Measurements from ENCODE around the gene ARID5B. TPM values are rescaled to one million over a fixed set of nuclear protein-coding genes. Genes with fewer than 3 reads are reported as not detected.

Gene ARID5B
- total and polyA plus RNA-seq, 2 donors (not counting 1 experiment from before 2014, with no cell fraction given): 118 to 145 TPM

- Histone ChIP-seq H2AFZ (ENCODE audit: low read length) (no peak overlapping the region), H4K20me1 (ENCODE audit: control insufficient read depth, extremely low read depth, insufficient read depth, low read length) (no peaks in the 10 kb centered on the region), H3K79me2 (ENCODE audit: control insufficient read depth, insufficient read depth, low read length) (peaks cover 68% of the 10 kb centered on the region), H3K27me3 (ENCODE audit: control insufficient read depth, insufficient read depth, low read length) (no peaks in the 10 kb centered on the region), H3K4me1 (ENCODE audit: control insufficient read depth, extremely low read depth, insufficient read depth, low read length) (peaks cover 18% of the 10 kb centered on the region), H3K4me3 (replicated peaks in 1 of 4; ENCODE audit: control extremely low read depth in 1 of 4, insufficient read depth in 1 of 4, low read depth in 3 of 4, low read length in 4 of 4) (no peak overlapping the region), H3K27ac (ENCODE audit: insufficient read depth, low read length) (no peak overlapping the region), H3K9ac (ENCODE audit: insufficient read depth, low read length) (no peak overlapping the region), H3K9me3 (ENCODE audit: control insufficient read depth, insufficient read depth, low read depth, low read length) (no peaks in the 10 kb centered on the region), H3K36me3 (ENCODE audit: control insufficient read depth, insufficient read depth, low read length) (peaks cover 29% of the 10 kb centered on the region), H3K4me2 (ENCODE audit: extremely low read depth, insufficient read depth, low read length) (no peak overlapping the region)
- TF ChIP-seq EZH2 (IDR thresholded peaks at IDR 0.05; ENCODE audit: low read length, missing control alignments): no peak
- TF ChIP-seq, protein P1, sequence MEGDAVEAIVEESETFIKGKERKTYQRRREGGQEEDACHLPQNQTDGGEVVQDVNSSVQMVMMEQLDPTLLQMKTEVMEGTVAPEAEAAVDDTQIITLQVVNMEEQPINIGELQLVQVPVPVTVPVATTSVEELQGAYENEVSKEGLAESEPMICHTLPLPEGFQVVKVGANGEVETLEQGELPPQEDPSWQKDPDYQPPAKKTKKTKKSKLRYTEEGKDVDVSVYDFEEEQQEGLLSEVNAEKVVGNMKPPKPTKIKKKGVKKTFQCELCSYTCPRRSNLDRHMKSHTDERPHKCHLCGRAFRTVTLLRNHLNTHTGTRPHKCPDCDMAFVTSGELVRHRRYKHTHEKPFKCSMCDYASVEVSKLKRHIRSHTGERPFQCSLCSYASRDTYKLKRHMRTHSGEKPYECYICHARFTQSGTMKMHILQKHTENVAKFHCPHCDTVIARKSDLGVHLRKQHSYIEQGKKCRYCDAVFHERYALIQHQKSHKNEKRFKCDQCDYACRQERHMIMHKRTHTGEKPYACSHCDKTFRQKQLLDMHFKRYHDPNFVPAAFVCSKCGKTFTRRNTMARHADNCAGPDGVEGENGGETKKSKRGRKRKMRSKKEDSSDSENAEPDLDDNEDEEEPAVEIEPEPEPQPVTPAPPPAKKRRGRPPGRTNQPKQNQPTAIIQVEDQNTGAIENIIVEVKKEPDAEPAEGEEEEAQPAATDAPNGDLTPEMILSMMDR (conservative IDR thresholded peaks at IDR 0.05 in 1 of 2, IDR thresholded peaks at IDR 0.05 in 1 of 2; ENCODE audit: low read depth in 1 of 2, low read length in 2 of 2): no peak
- no peak for DNase-seq (ENCODE audit: low read depth in 2 of 2)
Observed at GRCh38 chr10:62069452-62070178, 168.1 kb downstream of the ARID5B start.

- no peaks in the 10 kb centered on the region for H4K20me1 ChIP-seq (ENCODE audit: control insufficient read depth, extremely low read depth, insufficient read depth, low read length)
- peak overlapping the region; percentile 48 for H3K27ac ChIP-seq (ENCODE audit: insufficient read depth, low read length)
- no peak for TF ChIP-seq EZH2 (IDR thresholded peaks at IDR 0.05; ENCODE audit: low read length, missing control alignments)
- TF ChIP-seq, protein P1 (conservative IDR thresholded peaks at IDR 0.05 in 1 of 2, IDR thresholded peaks at IDR 0.05 in 1 of 2; ENCODE audit: low read depth in 1 of 2, low read length in 2 of 2): no peak
- H3K27me3 ChIP-seq (ENCODE audit: control insufficient read depth, insufficient read depth, low read length): no peaks in the 10 kb centered on the region
- H3K4me1 ChIP-seq (ENCODE audit: control insufficient read depth, extremely low read depth, insufficient read depth, low read length): peaks cover 36% of the 10 kb centered on the region
- H3K4me3 ChIP-seq (replicated peaks in 1 of 4; ENCODE audit: control extremely low read depth in 1 of 4, insufficient read depth in 1 of 4, low read depth in 3 of 4, low read length in 4 of 4): no peak overlapping the region
- no peak overlapping the region for H3K9ac ChIP-seq (ENCODE audit: insufficient read depth, low read length)
- H3K79me2 ChIP-seq (ENCODE audit: control insufficient read depth, insufficient read depth, low read length): peaks cover 70% of the 10 kb centered on the region
- no peak overlapping the region for H3K4me2 ChIP-seq (ENCODE audit: extremely low read depth, insufficient read depth, low read length)
- no peaks in the 10 kb centered on the region for H3K9me3 ChIP-seq (ENCODE audit: control insufficient read depth, insufficient read depth, low read depth, low read length)
- DNase-seq (ENCODE audit: low read depth in 2 of 2): peak in 1 of 2 donors; percentile 81
- peaks cover 33% of the 10 kb centered on the region for H3K36me3 ChIP-seq (ENCODE audit: control insufficient read depth, insufficient read depth, low read length)
- H2AFZ ChIP-seq (ENCODE audit: low read length): no peak overlapping the region
Observed at GRCh38 chr10:62071846-62072281, 170.4 kb downstream of the ARID5B start.

- Histone ChIP-seq H4K20me1 (ENCODE audit: control insufficient read depth, extremely low read depth, insufficient read depth, low read length) (no peaks in the 10 kb centered on the region), H3K4me2 (ENCODE audit: extremely low read depth, insufficient read depth, low read length) (peak overlapping the region; percentile 33), H3K4me1 (ENCODE audit: control insufficient read depth, extremely low read depth, insufficient read depth, low read length) (peaks cover 36% of the 10 kb centered on the region), H3K27me3 (ENCODE audit: control insufficient read depth, insufficient read depth, low read length) (no peaks in the 10 kb centered on the region), H3K27ac (ENCODE audit: insufficient read depth, low read length) (peak overlapping the region; percentile 16), H3K36me3 (ENCODE audit: control insufficient read depth, insufficient read depth, low read length) (peaks cover 27% of the 10 kb centered on the region), H3K4me3 (replicated peaks in 1 of 4; ENCODE audit: control extremely low read depth in 1 of 4, insufficient read depth in 1 of 4, low read depth in 3 of 4, low read length in 4 of 4) (no peak overlapping the region), H3K9ac (ENCODE audit: insufficient read depth, low read length) (no peak overlapping the region), H3K9me3 (ENCODE audit: control insufficient read depth, insufficient read depth, low read depth, low read length) (no peaks in the 10 kb centered on the region), H3K79me2 (ENCODE audit: control insufficient read depth, insufficient read depth, low read length) (peaks cover 71% of the 10 kb centered on the region), H2AFZ (ENCODE audit: low read length) (no peak overlapping the region)
- DNase-seq (ENCODE audit: low read depth in 2 of 2): peak in 1 of 2 donors; percentile 84
- TF ChIP-seq, protein P1 (conservative IDR thresholded peaks at IDR 0.05 in 1 of 2, IDR thresholded peaks at IDR 0.05 in 1 of 2; ENCODE audit: low read depth in 1 of 2, low read length in 2 of 2): no peak
- TF ChIP-seq EZH2 (IDR thresholded peaks at IDR 0.05; ENCODE audit: low read length, missing control alignments): no peak
Observed at GRCh38 chr10:62072901-62073300, 171.4 kb downstream of the ARID5B start.

Measured in fibroblast of lung (primary cell).